ENCODE data around the gene ADAMTSL3. TPM values are rescaled to one million over a fixed set of nuclear protein-coding genes. Genes with fewer than 3 reads are reported as not detected.

Gene ADAMTSL3, protein sequence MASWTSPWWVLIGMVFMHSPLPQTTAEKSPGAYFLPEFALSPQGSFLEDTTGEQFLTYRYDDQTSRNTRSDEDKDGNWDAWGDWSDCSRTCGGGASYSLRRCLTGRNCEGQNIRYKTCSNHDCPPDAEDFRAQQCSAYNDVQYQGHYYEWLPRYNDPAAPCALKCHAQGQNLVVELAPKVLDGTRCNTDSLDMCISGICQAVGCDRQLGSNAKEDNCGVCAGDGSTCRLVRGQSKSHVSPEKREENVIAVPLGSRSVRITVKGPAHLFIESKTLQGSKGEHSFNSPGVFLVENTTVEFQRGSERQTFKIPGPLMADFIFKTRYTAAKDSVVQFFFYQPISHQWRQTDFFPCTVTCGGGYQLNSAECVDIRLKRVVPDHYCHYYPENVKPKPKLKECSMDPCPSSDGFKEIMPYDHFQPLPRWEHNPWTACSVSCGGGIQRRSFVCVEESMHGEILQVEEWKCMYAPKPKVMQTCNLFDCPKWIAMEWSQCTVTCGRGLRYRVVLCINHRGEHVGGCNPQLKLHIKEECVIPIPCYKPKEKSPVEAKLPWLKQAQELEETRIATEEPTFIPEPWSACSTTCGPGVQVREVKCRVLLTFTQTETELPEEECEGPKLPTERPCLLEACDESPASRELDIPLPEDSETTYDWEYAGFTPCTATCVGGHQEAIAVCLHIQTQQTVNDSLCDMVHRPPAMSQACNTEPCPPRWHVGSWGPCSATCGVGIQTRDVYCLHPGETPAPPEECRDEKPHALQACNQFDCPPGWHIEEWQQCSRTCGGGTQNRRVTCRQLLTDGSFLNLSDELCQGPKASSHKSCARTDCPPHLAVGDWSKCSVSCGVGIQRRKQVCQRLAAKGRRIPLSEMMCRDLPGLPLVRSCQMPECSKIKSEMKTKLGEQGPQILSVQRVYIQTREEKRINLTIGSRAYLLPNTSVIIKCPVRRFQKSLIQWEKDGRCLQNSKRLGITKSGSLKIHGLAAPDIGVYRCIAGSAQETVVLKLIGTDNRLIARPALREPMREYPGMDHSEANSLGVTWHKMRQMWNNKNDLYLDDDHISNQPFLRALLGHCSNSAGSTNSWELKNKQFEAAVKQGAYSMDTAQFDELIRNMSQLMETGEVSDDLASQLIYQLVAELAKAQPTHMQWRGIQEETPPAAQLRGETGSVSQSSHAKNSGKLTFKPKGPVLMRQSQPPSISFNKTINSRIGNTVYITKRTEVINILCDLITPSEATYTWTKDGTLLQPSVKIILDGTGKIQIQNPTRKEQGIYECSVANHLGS (N-terminal part only)
- total RNA-seq (2021; fragmentation: NEBNext Ultra II Directional; extraction: Animal tissue kit (Norgen Biotek cat#: 25700)), result not detected
- long read RNA-seq, result 0 reads

DNA sequence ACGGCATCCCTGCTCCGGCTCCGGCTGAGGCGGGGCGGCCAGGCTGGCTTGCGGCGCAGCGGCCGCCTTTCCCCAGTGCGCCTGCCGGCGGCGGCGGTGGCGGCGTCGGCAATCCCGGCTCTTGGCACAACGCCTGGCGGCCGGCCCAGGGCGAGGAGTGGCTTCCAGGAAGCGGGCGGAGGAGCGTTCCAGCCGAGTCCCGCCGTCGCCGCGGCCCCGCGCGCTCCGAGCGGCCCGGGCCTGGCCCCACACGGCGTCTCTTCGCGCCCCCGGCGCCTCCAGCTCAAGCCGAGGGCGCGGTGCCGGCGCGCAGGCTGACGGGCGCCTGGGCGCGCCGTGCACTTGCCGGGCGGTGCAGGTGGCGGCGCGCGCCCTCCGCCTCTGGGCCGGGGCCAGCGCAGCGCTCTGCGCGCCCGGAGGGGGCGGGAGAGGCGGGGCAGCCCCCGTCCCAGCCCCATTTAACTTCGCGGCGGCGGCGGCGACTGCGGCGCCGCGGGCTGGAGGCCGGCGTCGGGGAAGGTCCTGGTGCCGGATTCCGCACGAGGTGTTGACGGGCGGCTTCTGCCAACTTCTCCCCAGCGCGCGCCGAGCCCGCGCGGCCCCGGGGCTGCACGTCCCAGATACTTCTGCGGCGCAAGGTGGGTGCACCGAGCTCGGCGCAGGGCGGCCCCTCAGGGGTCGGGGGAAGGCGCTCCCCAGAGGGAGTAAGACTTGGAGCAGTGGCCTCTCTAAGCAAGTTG lies at the start of gene ADAMTSL3:
TSS of gene ADAMTSL3 (plus strand) at position 485 of the 740 bp plus-strand sequence. CDS start 1,639 bp downstream, outside the sequence.
- no peak within 1 kb of the TSS for H3K27ac Mint-ChIP-seq
- no peaks in the 10 kb centered on the region for H3K4me1 Mint-ChIP-seq (ENCODE audit: low read depth)
- H3K4me3 Mint-ChIP-seq, result no peak within 1 kb of the TSS
- H3K27me3 Mint-ChIP-seq (ENCODE audit: insufficient read depth), result no peaks in the 10 kb centered on the region
- H3K36me3 Mint-ChIP-seq (ENCODE audit: low read depth), result 0 out of 2 replicates have a peak, but pooled peaks cover 4% of the 10 kb centered on the region
- TF ChIP-seq, protein P1, sequence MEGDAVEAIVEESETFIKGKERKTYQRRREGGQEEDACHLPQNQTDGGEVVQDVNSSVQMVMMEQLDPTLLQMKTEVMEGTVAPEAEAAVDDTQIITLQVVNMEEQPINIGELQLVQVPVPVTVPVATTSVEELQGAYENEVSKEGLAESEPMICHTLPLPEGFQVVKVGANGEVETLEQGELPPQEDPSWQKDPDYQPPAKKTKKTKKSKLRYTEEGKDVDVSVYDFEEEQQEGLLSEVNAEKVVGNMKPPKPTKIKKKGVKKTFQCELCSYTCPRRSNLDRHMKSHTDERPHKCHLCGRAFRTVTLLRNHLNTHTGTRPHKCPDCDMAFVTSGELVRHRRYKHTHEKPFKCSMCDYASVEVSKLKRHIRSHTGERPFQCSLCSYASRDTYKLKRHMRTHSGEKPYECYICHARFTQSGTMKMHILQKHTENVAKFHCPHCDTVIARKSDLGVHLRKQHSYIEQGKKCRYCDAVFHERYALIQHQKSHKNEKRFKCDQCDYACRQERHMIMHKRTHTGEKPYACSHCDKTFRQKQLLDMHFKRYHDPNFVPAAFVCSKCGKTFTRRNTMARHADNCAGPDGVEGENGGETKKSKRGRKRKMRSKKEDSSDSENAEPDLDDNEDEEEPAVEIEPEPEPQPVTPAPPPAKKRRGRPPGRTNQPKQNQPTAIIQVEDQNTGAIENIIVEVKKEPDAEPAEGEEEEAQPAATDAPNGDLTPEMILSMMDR (IDR thresholded peaks at IDR 0.05), result no peak
- peaks cover 54% of the 10 kb centered on the region for H3K9me3 Mint-ChIP-seq
- no peak for DNase-seq

DNA sequence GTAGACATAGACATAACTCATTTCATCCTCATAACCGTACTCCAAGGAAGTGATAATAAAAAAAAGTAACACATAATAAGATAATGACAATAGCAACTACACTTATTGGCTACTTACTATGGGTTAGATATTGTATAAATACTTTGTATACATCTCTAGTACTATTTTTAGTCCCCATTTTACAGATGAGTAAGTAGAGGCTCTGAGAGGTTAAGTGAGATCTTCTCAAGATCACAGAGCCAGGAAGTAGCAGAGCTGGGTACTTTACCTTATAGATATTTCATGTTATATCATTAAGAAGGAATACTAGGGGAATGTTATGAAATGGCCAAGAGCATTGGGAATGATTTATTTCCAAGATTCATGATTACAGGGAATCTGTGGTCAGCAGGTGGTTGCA lies 49.4 kb upstream of the ADAMTSL3 start:
- Mint-ChIP-seq H3K27me3 (ENCODE audit: insufficient read depth) (no peaks in the 10 kb centered on the region), H3K9me3 (peaks cover 30% of the 10 kb centered on the region), H3K36me3 (ENCODE audit: low read depth) (no peaks in the 10 kb centered on the region; the same call in 1 of the 2 replicates), H3K4me1 (ENCODE audit: low read depth) (no peaks in the 10 kb centered on the region), H3K4me3 (no peak overlapping the region), H3K27ac (no peak overlapping the region)
- no peak for DNase-seq
- TF ChIP-seq, protein P1 (IDR thresholded peaks at IDR 0.05), result no peak

DNA sequence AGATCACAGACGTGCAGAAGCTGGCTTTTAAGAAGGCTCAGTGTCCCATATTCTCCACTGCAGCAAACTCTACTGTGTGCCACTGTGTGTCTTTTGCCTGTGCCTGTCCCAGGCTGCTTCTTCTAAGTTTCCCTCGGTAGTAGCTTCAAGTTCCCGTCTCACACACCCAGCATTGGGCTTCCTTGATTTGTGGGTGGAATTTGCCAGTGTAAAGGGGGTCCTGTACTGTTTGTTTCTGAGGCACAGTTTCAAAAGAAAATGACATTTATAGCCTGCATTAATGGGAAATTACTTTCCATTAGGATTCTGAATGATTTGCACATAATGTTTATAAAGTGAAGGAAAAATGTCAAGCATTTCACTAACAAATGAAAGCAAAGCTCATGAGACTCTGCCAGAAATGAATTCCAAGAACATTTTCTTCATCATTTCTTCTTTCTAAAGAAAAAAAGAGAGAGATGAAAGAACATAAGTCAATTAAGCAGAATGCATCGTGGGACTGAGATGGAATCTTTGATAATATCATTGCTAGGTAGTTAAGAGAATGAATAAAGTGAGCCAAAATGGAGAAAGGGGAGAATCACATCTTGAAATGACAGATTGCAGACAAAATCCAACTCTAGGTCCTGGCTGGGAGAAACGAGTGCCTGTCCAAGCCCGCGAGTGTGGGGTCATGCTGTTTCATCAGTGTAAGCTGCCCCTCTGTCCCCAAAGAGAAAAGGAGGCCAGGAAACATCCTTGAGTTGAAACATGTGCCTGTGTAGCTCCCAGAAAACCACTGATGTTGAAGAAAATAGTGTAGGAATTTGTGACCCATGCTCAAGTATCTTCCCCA lies 48.6 kb upstream of the ADAMTSL3 start:
- Mint-ChIP-seq H3K4me1 (ENCODE audit: low read depth) (no peaks in the 10 kb centered on the region), H3K27me3 (ENCODE audit: insufficient read depth) (no peaks in the 10 kb centered on the region), H3K9me3 (peaks cover 27% of the 10 kb centered on the region), H3K36me3 (ENCODE audit: low read depth) (no peaks in the 10 kb centered on the region; the same call in 1 of the 2 replicates), H3K27ac (no peak overlapping the region), H3K4me3 (no peak overlapping the region)
- TF ChIP-seq, protein P1 (IDR thresholded peaks at IDR 0.05), result no peak
- no peak for DNase-seq

DNA sequence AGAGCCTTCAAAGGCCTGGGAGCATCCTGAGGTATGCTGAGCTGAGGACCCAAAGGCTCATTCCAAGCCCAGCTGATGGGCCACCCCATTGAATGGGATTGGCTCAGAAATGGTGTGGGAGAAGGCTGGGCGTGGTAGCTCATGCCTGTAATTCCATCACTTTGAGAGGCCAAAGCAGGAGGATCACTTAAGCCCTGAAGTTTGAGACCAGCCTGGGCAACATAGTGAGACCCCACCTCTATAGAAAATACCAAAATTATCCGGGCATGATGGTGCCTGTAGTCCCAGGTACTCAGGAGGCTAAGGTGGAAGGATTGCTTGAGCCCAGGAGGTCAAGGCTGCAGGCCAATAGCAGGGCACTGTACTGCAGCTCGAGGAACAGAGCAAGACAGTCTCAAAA lies 43.8 kb upstream of the ADAMTSL3 start:
- Mint-ChIP-seq H3K27me3 (ENCODE audit: insufficient read depth) (no peaks in the 10 kb centered on the region), H3K4me1 (ENCODE audit: low read depth) (no peaks in the 10 kb centered on the region), H3K9me3 (peaks cover 34% of the 10 kb centered on the region), H3K4me3 (no peak overlapping the region), H3K36me3 (ENCODE audit: low read depth) (no peaks in the 10 kb centered on the region; the same call in 1 of the 2 replicates), H3K27ac (no peak overlapping the region)
- no peak for DNase-seq
- TF ChIP-seq, protein P1 (IDR thresholded peaks at IDR 0.05), result no peak

All from HFFc6 (cell line).